WTC11 (cell line): ENCODE measurements around the gene HLA-DQB1. TPM values are rescaled to one million over a fixed set of nuclear protein-coding genes. Genes with fewer than 3 reads are reported as not detected.

Source experiments
- ATAC-seq: fragments of 200-7000 bp; cut with Tn5 transposase; 2 replicates; pipeline ENCODE4 v1.10.0; 2021; ENCODE audit warnings: mild to moderate bottlenecking, moderate library complexity
- CTCF ChIA-PET: fragments of 300-600 bp; sonication (Branson Sonifier 250); formaldehyde crosslinking; loops from one replicate; lab custom pipeline; 2021; ENCODE audit warnings: antibody characterized with exemption; lab: Charles Lee
- POLR2A ChIA-PET: fragments of 350-600 bp; sonication (Branson Sonifier 250); formaldehyde crosslinking; loops from one replicate; lab custom pipeline; 2021; ENCODE audit warnings: antibody characterized with exemption; lab: Charles Lee
- DNase-seq: peaks from one replicate; pipeline ENCODE4 v3.0.0; 2021; ENCODE audit warnings: low spot score
- H3K27ac Mint-ChIP-seq: 2 replicates; pipeline ENCODE4 v1.8.0; 2021; ENCODE audit warnings: mixed read lengths
- H3K27me3 Mint-ChIP-seq: 2 replicates; pipeline ENCODE4 v1.8.0; 2021; ENCODE audit warnings: low read depth, mild to moderate bottlenecking, moderate library complexity, mixed read lengths
- H3K36me3 Mint-ChIP-seq: 2 replicates; pipeline ENCODE4 v1.8.0; 2021; ENCODE audit warnings: mixed read lengths
- H3K4me1 Mint-ChIP-seq: 2 replicates; pipeline ENCODE4 v1.8.0; 2022; ENCODE audit warnings: mixed read lengths
- H3K4me3 Mint-ChIP-seq: 2 replicates; pipeline ENCODE4 v1.8.0; 2021; ENCODE audit warnings: mild to moderate bottlenecking, moderate library complexity, mixed read lengths
- H3K9me3 Mint-ChIP-seq: 2 replicates; pipeline ENCODE4 v1.8.0; 2021; ENCODE audit warnings: mixed read lengths
- CBFB ChIP-seq: sonication (generic); formaldehyde crosslinking; IDR thresholded peaks from 2 replicates; pipeline ENCODE4 v1.8.1; 2022; ENCODE audit warnings: mild to moderate bottlenecking, low read depth, missing genetic modification reagents
- FOXP1 ChIP-seq: sonication (generic); formaldehyde crosslinking; IDR thresholded peaks from 2 replicates; pipeline ENCODE4 v1.8.0; 2022; ENCODE audit warnings: missing genetic modification reagents, mild to moderate bottlenecking, moderate library complexity, borderline replicate concordance
- GTF2I ChIP-seq: fragments of 250-450 bp; sonication (Bioruptor Pico); conservative IDR thresholded peaks from 2 replicates; pipeline ENCODE4 v1.4.0; 2021; ENCODE audit warnings: mild to moderate bottlenecking
- HMGA2 ChIP-seq: fragments of 250-450 bp; sonication (Bioruptor Pico); IDR thresholded peaks from 2 replicates; pipeline ENCODE4 v1.4.0; 2021; ENCODE audit warnings: mild to moderate bottlenecking, moderate library complexity
- MYBL2 ChIP-seq: sonication (generic); formaldehyde crosslinking; IDR thresholded peaks from 2 replicates; pipeline ENCODE4 v1.8.1; 2023; ENCODE audit warnings: mild to moderate bottlenecking, moderate library complexity, missing genetic modification reagents
- NFYB ChIP-seq: sonication (generic); formaldehyde crosslinking; conservative IDR thresholded peaks from 2 replicates; pipeline ENCODE4 v1.8.0; 2022; ENCODE audit warnings: low read depth, missing genetic modification reagents
- SOX15 ChIP-seq: fragments of 250-450 bp; sonication (Bioruptor Pico); IDR thresholded peaks from 2 replicates; pipeline ENCODE4 v1.9.0; 2021; ENCODE audit warnings: mild to moderate bottlenecking
- SP1 ChIP-seq: sonication (generic); formaldehyde crosslinking; conservative IDR thresholded peaks from 2 replicates; pipeline ENCODE4 v1.8.1; 2022; ENCODE audit warnings: missing genetic modification reagents
- TCF7 ChIP-seq: sonication (generic); formaldehyde crosslinking; IDR thresholded peaks from 2 replicates; pipeline ENCODE4 v1.8.0; 2022; ENCODE audit warnings: mild to moderate bottlenecking, low read depth, missing genetic modification reagents, moderate library complexity
- TEAD4 ChIP-seq: sonication (generic); formaldehyde crosslinking; IDR thresholded peaks from 2 replicates; pipeline ENCODE4 v1.8.0; 2022; ENCODE audit warnings: mild to moderate bottlenecking, missing genetic modification reagents
- ZNF219 ChIP-seq: sonication (generic); formaldehyde crosslinking; IDR thresholded peaks from 2 replicates; pipeline ENCODE4 v1.8.0; 2023; ENCODE audit warnings: missing genetic modification reagents, mild to moderate bottlenecking, borderline replicate concordance
- total RNA-seq: library from RNA; stranded (reverse); gene quantifications from 3 replicates; pipeline ENCODE4 v1.2.3, GENCODE V29; 2021
- TF ChIP-seq, protein P1 (sequence below): sonication (generic); formaldehyde crosslinking; IDR thresholded peaks from 2 replicates; pipeline ENCODE4 v1.8.0; 2022; ENCODE audit warnings: missing genetic modification reagents
- TF ChIP-seq, protein P2 (sequence below): fragments of 200-600 bp; IDR thresholded peaks from 2 replicates; pipeline ENCODE4 v1.8.0; 2022; ENCODE audit warnings: antibody characterized with exemption
- TF ChIP-seq, protein P3 (sequence below): sonication (generic); formaldehyde crosslinking; conservative IDR thresholded peaks from 2 replicates; pipeline ENCODE4 v1.8.1; 2022; ENCODE audit warnings: mild to moderate bottlenecking, missing genetic modification reagents
- TF ChIP-seq, protein P4 (sequence below): sonication (generic); formaldehyde crosslinking; IDR thresholded peaks from 2 replicates; pipeline ENCODE4 v1.8.1; 2023; ENCODE audit warnings: mild to moderate bottlenecking, missing genetic modification reagents, moderate library complexity
- TF ChIP-seq, protein P5 (sequence below): sonication (generic); formaldehyde crosslinking; IDR thresholded peaks from 2 replicates; pipeline ENCODE4 v1.8.1; 2023; ENCODE audit warnings: mild to moderate bottlenecking, moderate library complexity, missing genetic modification reagents
- TF ChIP-seq, protein P6 (sequence below): fragments of 250-450 bp; sonication (Bioruptor Pico); IDR thresholded peaks from 2 replicates; pipeline ENCODE4 v1.9.0; 2021; ENCODE audit warnings: moderate library complexity, mild to moderate bottlenecking, inconsistent platforms, borderline replicate concordance
- TF ChIP-seq, protein P7 (sequence below): fragments of 250-450 bp; sonication (Bioruptor Pico); IDR thresholded peaks from 2 replicates; pipeline ENCODE4 v1.9.0; 2021; ENCODE audit warnings: mild to moderate bottlenecking

The HLA-DQB1 gene
- total RNA-seq, 1 experiment from 2014 or later = 0.83 TPM

DNA sequence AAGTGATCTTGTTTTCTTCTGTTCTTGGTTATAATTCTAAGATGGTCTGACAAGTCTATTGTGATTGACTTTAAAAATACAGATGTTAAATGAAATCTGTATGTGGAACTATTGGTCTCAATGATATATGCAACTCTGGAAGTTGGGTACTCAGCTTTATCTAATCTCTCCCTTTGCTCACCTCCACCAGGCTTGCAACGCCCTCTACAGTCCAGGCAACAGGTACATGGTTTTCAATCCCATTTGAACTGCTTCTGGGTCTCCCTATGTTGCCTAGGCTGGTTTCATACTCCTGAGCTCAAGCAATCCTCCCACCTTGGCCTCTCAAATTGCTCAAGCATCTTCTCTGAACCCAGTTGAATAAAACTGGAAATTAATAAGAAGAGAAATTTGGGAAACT lies 25.6 kb upstream of the HLA-DQB1 start:
- Mint-ChIP-seq H3K4me1 (no peaks in the 10 kb centered on the region), H3K9me3 (peaks cover 14% of the 10 kb centered on the region), H3K36me3 (no peaks in the 10 kb centered on the region), H3K4me3 (no peak overlapping the region)
- DNase-seq = no peak
- ChIA-PET CTCF (interaction anchor here (0.7 to 1.4 kb wide), 9 partner anchors 8 to 285 kb away, joined by 3 to 7 read pairs (median 4); partner anchors contain the start of gene BTNL2), POLR2A (no interaction called here)
- peak; percentile 75 for ATAC-seq
- TF ChIP-seq MYBL2 (no peak), ZNF219 (CRISPR knock-in tag) (no peak)
- TF ChIP-seq, protein P1, sequence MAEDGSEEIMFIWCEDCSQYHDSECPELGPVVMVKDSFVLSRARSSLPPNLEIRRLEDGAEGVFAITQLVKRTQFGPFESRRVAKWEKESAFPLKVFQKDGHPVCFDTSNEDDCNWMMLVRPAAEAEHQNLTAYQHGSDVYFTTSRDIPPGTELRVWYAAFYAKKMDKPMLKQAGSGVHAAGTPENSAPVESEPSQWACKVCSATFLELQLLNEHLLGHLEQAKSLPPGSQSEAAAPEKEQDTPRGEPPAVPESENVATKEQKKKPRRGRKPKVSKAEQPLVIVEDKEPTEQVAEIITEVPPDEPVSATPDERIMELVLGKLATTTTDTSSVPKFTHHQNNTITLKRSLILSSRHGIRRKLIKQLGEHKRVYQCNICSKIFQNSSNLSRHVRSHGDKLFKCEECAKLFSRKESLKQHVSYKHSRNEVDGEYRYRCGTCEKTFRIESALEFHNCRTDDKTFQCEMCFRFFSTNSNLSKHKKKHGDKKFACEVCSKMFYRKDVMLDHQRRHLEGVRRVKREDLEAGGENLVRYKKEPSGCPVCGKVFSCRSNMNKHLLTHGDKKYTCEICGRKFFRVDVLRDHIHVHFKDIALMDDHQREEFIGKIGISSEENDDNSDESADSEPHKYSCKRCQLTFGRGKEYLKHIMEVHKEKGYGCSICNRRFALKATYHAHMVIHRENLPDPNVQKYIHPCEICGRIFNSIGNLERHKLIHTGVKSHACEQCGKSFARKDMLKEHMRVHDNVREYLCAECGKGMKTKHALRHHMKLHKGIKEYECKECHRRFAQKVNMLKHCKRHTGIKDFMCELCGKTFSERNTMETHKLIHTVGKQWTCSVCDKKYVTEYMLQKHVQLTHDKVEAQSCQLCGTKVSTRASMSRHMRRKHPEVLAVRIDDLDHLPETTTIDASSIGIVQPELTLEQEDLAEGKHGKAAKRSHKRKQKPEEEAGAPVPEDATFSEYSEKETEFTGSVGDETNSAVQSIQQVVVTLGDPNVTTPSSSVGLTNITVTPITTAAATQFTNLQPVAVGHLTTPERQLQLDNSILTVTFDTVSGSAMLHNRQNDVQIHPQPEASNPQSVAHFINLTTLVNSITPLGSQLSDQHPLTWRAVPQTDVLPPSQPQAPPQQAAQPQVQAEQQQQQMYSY (CRISPR knock-in tag) = no peak
- TF ChIP-seq, protein P2, sequence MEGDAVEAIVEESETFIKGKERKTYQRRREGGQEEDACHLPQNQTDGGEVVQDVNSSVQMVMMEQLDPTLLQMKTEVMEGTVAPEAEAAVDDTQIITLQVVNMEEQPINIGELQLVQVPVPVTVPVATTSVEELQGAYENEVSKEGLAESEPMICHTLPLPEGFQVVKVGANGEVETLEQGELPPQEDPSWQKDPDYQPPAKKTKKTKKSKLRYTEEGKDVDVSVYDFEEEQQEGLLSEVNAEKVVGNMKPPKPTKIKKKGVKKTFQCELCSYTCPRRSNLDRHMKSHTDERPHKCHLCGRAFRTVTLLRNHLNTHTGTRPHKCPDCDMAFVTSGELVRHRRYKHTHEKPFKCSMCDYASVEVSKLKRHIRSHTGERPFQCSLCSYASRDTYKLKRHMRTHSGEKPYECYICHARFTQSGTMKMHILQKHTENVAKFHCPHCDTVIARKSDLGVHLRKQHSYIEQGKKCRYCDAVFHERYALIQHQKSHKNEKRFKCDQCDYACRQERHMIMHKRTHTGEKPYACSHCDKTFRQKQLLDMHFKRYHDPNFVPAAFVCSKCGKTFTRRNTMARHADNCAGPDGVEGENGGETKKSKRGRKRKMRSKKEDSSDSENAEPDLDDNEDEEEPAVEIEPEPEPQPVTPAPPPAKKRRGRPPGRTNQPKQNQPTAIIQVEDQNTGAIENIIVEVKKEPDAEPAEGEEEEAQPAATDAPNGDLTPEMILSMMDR = no peak
- TF ChIP-seq, all 79 proteins: peak for 0
- H3K27ac Mint-ChIP-seq = no peak overlapping the region
- peaks cover 5% of the 10 kb centered on the region for H3K27me3 Mint-ChIP-seq

DNA sequence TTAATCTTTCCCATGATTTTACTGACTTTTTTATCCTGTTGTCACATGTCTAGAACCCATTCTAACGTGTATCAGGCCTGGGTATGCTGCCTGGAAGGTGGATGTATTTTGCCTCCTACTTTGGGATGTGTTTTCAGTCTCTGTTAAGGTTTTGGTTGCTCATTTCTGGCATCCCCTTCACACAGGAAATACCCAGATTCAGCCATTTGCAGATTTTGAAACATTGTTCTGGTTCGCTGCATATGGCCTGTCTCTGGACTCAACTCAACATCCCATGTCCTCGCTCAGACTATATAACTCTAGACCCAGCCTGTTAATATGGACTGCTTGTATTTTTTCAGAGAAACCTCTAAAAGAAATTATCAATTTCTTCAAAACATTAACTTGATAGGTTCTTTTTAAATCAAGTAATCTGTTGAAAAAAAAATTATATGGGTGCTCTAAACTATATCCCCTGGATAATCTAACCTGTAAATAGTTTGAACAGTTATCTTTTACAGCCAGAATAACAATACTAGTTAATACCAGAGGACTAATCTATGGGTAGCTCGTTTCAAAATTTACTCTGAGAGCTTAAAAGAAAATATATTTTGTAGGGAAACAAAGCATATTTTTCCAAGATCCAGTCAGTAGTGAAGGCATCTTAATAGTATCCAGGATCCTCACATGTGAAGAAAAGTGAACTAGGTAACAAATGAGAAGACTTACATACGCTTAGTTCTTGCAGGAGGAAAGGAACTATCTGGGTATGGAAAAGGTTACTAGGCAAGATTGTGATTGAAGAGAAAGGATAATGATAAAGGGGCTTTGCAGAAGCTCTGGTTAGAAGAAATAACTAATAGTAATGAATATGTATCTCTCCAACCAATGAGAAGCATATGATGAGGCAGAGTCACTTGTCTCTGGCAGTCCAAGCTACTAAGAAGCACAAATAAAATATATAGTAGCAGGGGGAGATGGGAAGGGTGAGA lies 23.4 kb upstream of the HLA-DQB1 start:
- CTCF ChIA-PET = interaction anchor here (0.9 to 2.2 kb wide), 2 partner anchors 10 to 277 kb away, joined by 3 to 7 read pairs; no protein-coding TSS in a partner anchor
- Mint-ChIP-seq H3K9me3 (peaks cover 8% of the 10 kb centered on the region), H3K36me3 (no peaks in the 10 kb centered on the region)
- TF ChIP-seq GTF2I (CRISPR knock-in tag) (no peak), CBFB (CRISPR knock-in tag) (no peak), FOXP1 (CRISPR knock-in tag) (no peak), NFYB (CRISPR knock-in tag) (peak; percentile 21; the same call in 1 of the 2 replicates)
- TF ChIP-seq, all 79 proteins: peak for 1
- Mint-ChIP-seq H3K4me3 (no peak overlapping the region), H3K27ac (no peak overlapping the region), H3K4me1 (no peaks in the 10 kb centered on the region), H3K27me3 (no peaks in the 10 kb centered on the region; the same call in 1 of the 2 replicates)
- DNase-seq = no peak
- POLR2A ChIA-PET = interaction anchor here (0.6 kb wide), 1 partner anchor 1180 kb away, joined by 4 read pairs; no protein-coding TSS in a partner anchor
- no peak for ATAC-seq

DNA sequence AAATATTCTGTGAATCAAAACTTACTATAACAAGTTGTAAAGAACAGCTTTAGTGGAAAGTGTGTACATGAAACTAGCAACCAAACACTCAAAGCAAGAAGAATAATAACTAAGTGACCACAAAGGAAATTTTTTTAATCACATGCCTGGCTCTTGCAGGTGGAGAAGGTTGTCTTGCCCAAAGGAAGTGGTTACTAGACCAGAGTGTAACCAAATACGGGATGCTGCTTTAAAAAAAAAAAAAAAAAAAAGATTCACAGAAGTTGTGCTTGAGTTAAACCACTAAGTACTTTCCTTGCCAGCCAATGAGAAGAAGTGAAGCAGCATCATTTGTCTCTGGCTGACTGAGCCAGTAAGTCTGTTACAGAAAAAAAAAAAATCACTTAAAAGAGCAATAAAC lies 19.1 kb upstream of the HLA-DQB1 start:
- POLR2A ChIA-PET = no interaction called here
- TF ChIP-seq, protein P3, sequence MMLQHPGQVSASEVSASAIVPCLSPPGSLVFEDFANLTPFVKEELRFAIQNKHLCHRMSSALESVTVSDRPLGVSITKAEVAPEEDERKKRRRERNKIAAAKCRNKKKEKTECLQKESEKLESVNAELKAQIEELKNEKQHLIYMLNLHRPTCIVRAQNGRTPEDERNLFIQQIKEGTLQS (CRISPR knock-in tag) = no peak
- no peak for TF ChIP-seq HMGA2
- no peak for TF ChIP-seq SOX15 (CRISPR knock-in tag)
- TF ChIP-seq, protein P4, sequence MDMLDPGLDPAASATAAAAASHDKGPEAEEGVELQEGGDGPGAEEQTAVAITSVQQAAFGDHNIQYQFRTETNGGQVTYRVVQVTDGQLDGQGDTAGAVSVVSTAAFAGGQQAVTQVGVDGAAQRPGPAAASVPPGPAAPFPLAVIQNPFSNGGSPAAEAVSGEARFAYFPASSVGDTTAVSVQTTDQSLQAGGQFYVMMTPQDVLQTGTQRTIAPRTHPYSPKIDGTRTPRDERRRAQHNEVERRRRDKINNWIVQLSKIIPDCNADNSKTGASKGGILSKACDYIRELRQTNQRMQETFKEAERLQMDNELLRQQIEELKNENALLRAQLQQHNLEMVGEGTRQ = no peak
- no peak for TF ChIP-seq FOXP1 (CRISPR knock-in tag)
- TF ChIP-seq, protein P5, sequence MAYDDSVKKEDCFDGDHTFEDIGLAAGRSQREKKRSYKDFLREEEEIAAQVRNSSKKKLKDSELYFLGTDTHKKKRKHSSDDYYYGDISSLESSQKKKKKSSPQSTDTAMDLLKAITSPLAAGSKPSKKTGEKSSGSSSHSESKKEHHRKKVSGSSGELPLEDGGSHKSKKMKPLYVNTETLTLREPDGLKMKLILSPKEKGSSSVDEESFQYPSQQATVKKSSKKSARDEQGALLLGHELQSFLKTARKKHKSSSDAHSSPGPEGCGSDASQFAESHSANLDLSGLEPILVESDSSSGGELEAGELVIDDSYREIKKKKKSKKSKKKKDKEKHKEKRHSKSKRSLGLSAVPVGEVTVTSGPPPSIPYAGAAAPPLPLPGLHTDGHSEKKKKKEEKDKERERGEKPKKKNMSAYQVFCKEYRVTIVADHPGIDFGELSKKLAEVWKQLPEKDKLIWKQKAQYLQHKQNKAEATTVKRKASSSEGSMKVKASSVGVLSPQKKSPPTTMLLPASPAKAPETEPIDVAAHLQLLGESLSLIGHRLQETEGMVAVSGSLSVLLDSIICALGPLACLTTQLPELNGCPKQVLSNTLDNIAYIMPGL (CRISPR knock-in tag) = no peak
- TF ChIP-seq TEAD4 = no peak
- TF ChIP-seq, protein P6, sequence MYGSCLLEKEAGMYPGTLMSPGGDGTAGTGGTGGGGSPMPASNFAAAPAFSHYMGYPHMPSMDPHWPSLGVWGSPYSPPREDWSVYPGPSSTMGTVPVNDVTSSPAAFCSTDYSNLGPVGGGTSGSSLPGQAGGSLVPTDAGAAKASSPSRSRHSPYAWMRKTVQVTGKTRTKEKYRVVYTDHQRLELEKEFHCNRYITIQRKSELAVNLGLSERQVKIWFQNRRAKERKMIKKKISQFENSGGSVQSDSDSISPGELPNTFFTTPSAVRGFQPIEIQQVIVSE (CRISPR knock-in tag) = no peak
- TF ChIP-seq, protein P7, sequence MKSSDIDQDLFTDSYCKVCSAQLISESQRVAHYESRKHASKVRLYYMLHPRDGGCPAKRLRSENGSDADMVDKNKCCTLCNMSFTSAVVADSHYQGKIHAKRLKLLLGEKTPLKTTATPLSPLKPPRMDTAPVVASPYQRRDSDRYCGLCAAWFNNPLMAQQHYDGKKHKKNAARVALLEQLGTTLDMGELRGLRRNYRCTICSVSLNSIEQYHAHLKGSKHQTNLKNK (CRISPR knock-in tag) = no peak
- TF ChIP-seq TCF7 (CRISPR knock-in tag) = no peak
- no peak for TF ChIP-seq SP1

More for the DNA sequence above, 19.1 kb upstream of the HLA-DQB1 start:
- H3K27ac Mint-ChIP-seq = no peak overlapping the region
- no peak overlapping the region for H3K4me3 Mint-ChIP-seq
- ATAC-seq = no peak
- H3K36me3 Mint-ChIP-seq = no peaks in the 10 kb centered on the region
- no peaks in the 10 kb centered on the region for H3K4me1 Mint-ChIP-seq
- no peak for DNase-seq
- CTCF ChIA-PET = no interaction called here
- no peaks in the 10 kb centered on the region; the same call in 1 of the 2 replicates for H3K27me3 Mint-ChIP-seq
- no peaks in the 10 kb centered on the region for H3K9me3 Mint-ChIP-seq
